Adrenal gland (tissue), 12 donors: ENCODE results near the gene MED12L. TPM values are rescaled to one million over a fixed set of nuclear protein-coding genes. Genes with fewer than 3 reads are reported as not detected.

ENCODE experiments used
- DNase-seq, 7 donors: peaks; one replicate each; pipeline ENCODE4 v3.0.0-alpha.2; 2019 to 2020
- H3K27ac ChIP-seq, 5 donors: fragments of 200-600 bp; sonication (generic) in 4 of 5; 1 replicate in 3 of 5; 2 replicates in 2 of 5; pipeline versions ENCODE4 v1.5.1 to v1.8.0; 2016 to 2020; ENCODE audit warnings: mild to moderate bottlenecking in 1 of 5
- H3K27me3 ChIP-seq: fragments of 200-600 bp; 2 replicates; pipeline ENCODE4 v1.8.0; 2021
- H3K36me3 ChIP-seq, 2 donors: fragments of 200-600 bp; replicated peaks in 1 of 2; 1 replicate in 1 of 2; 2 replicates in 1 of 2; pipeline versions ENCODE4 v1.5.1 to v1.8.0; 2018 to 2022
- H3K4me1 ChIP-seq, 2 donors: fragments of 200-600 bp; replicated peaks in 1 of 2; 1 replicate in 1 of 2; 2 replicates in 1 of 2; pipeline versions ENCODE4 v1.5.1 to v1.8.0; 2018 to 2021
- H3K4me3 ChIP-seq, 4 donors: fragments of 200-600 bp; sonication (generic) in 3 of 4; one replicate each; pipeline ENCODE4 v1.5.1; 2016 to 2018
- H3K9me3 ChIP-seq, 3 donors: fragments of 200-600 bp; sonication (generic) in 1 of 3; replicated peaks in 1 of 3; 1 replicate in 2 of 3; 2 replicates in 1 of 3; pipeline versions ENCODE4 v1.5.1 to v1.8.0; 2016 to 2021
- CTCF ChIP-seq, 6 experiments: fragments of 450-650 bp in 4 of 6; fragments of 200-600 bp in 2 of 6; sonication (generic) in 1 of 6; IDR thresholded peaks; 1 replicate in 5 of 6; 2 replicates in 1 of 6; pipeline versions ENCODE4 v1.5.1 to v1.8.0; 2016 to 2021; ENCODE audit warnings: antibody characterized with exemption in 6 of 6, mild to moderate bottlenecking in 2 of 6, moderate library complexity in 1 of 6
- POLR2A ChIP-seq, 2 donors: fragments of 450-650 bp; IDR thresholded peaks; one replicate each; pipeline ENCODE4 v1.6.1; 2017; ENCODE audit warnings: antibody characterized with exemption in 2 of 2, mild to moderate bottlenecking in 2 of 2, moderate library complexity in 1 of 2
- WGBS, 4 donors: extraction: QIAGEN DNeasy Blood & Tissue Kit in 2 of 4; methylation state at CpG; one replicate each; pipeline versions ENCODE4 v1.1.5 to v1.1.7; 2013 to 2017; 5-methylcytosine and 5-hydroxymethylcytosine counted together
- intact Hi-C, 2 donors: fragments of 100-400 bp; cut with DNase I; formaldehyde crosslinking; loops; one replicate each; pipeline versions ENCODE4 v1.14.1 to v1.15.0; 2022 to 2023
- polyA plus RNA-seq, 3 donors: library from polyadenylated mRNA; stranded (reverse); fragments of 200-250 nt in 2 of 3; fragments of 350-450 nt in 1 of 3; fragmentation: Illumina TruSeq in 1 of 3; extraction: RNeasy Lipid Tissue Mini Kit (QIAGEN cat#74804) in 1 of 3; gene quantifications; one replicate each; pipeline ENCODE4 v1.2.3, GENCODE V29; 2013 to 2014
- total RNA-seq, 9 donors: library from RNA; depleted of rRNA in 4 of 9; stranded (reverse); fragments of >200 nt in 4 of 9; fragments of 120-200 nt in 1 of 9; fragmentation: NEBNext Ultra II Directional in 1 of 9; extraction: Animal tissue kit (Norgen Biotek cat#: 25700) in 1 of 9; gene quantifications; one replicate each; pipeline versions ENCODE4 v1.1.0 to v1.2.4, GENCODE V29; 2013 to 2023
- donor health status: healthy with polysubstance abuse.
- donor health status: Bipolar disorder and iron deficiency.
- donor health status: DM: yes; HTN: yes; CAD: no.
- donor health status: DM: no; HTN: no; CAD: no.
- donor health status: DM: no; HTN: no; CAD: no.
- donor health status: DM: yes; HTN: yes; CAD: no.

MED12L gene
- total and polyA plus RNA-seq, 12 donors, result 0.77 to 25.0 (median 6.3) TPM

- no peaks in the 10 kb centered on the region for H3K36me3 ChIP-seq
- TF ChIP-seq POLR2A (IDR thresholded peaks at IDR 0.05), result no peak
- TF ChIP-seq CTCF (IDR thresholded peaks at IDR 0.05), result no peak
- H3K4me3 ChIP-seq, result no peak overlapping the region
- no peaks in the 10 kb centered on the region for H3K27me3 ChIP-seq
- no peak for DNase-seq
- H3K4me1 ChIP-seq, result peaks cover 0 to 7% of the 10 kb centered on the region in 2 donors
- intact Hi-C loops, result loop anchor here (5.0 to 10.0 kb wide), 4 partner anchors 62 to 420 kb away; partner anchors contain the start of gene MED12L (in 2 of the 2)
- 86 to 97% (median 93%) methylated on average over 3 of the region's 3 CpGs for WGBS, 4 donors
- H3K9me3 ChIP-seq, result no peaks in the 10 kb centered on the region
- no peak overlapping the region for H3K27ac ChIP-seq
Observed at GRCh38 chr3:151147299-151147698, 61.8 kb downstream of the MED12L start.

- DNase-seq, result no peak
Observed at GRCh38 chr3:151152455-151153079, 67.1 kb downstream of the MED12L start.

GRCh38 chr3:151154566-151154965 is 69.1 kb downstream of the MED12L start:
- no peaks in the 10 kb centered on the region for H3K4me1 ChIP-seq
- H3K4me3 ChIP-seq, result no peak overlapping the region
- no peak for DNase-seq
- no peaks in the 10 kb centered on the region for H3K27me3 ChIP-seq
- TF ChIP-seq CTCF (IDR thresholded peaks at IDR 0.05) (no peak), POLR2A (IDR thresholded peaks at IDR 0.05) (no peak)
- H3K27ac ChIP-seq, result no peak overlapping the region
- H3K9me3 ChIP-seq, result no peaks in the 10 kb centered on the region
- intact Hi-C loops, result no loop called here
- no peaks in the 10 kb centered on the region for H3K36me3 ChIP-seq
- WGBS, 4 donors, result 93 to 95% (median 94%) methylated on average over 6 of the region's 6 CpGs

More at GRCh38 chr3:151152455-151153079, 67.1 kb downstream of the MED12L start:
- no peaks in the 10 kb centered on the region for H3K36me3 ChIP-seq
- H3K4me1 ChIP-seq, result no peaks in the 10 kb centered on the region
- no peak overlapping the region for H3K27ac ChIP-seq
- 90 to 100% (median 95%) methylated on average over 4 of the region's 4 CpGs for WGBS, 4 donors
- no peaks in the 10 kb centered on the region for H3K9me3 ChIP-seq
- H3K4me3 ChIP-seq, result no peak overlapping the region
- H3K27me3 ChIP-seq, result no peaks in the 10 kb centered on the region
- intact Hi-C loops, result no loop called here
- no peak for TF ChIP-seq POLR2A (IDR thresholded peaks at IDR 0.05)
- TF ChIP-seq CTCF (IDR thresholded peaks at IDR 0.05), result no peak

GRCh38 chr3:151155409-151156128 is 70.1 kb downstream of the MED12L start:
- Histone ChIP-seq H3K4me3 (no peak overlapping the region), H3K27ac (no peak overlapping the region), H3K9me3 (no peaks in the 10 kb centered on the region), H3K36me3 (no peaks in the 10 kb centered on the region), H3K27me3 (no peaks in the 10 kb centered on the region), H3K4me1 (no peaks in the 10 kb centered on the region)
- TF ChIP-seq CTCF (IDR thresholded peaks at IDR 0.05) (no peak), POLR2A (IDR thresholded peaks at IDR 0.05) (no peak)
- intact Hi-C loops, result no loop called here
- no peak for DNase-seq
- 77 to 85% (median 84%) methylated on average over 8 of the region's 8 CpGs for WGBS, 4 donors
